GM21360 (cell line): Measurements from ENCODE around the gene AAMDC.
"Not testable (repeated sequence)": the region's sequence is repeated elsewhere in the genome, so short reads cannot be mapped to it uniquely, and the experiment has no call there.

ENCODE experiments used
- ATAC-seq: cut with Tn5 transposase; IDR thresholded peaks from one replicate; pipeline ENCODE4 v1.9.1; 2021; ENCODE audit warnings: mild to moderate bottlenecking, moderate library complexity; ENCODE audit not compliant: unreplicated experiment

The AAMDC gene

DNA sequence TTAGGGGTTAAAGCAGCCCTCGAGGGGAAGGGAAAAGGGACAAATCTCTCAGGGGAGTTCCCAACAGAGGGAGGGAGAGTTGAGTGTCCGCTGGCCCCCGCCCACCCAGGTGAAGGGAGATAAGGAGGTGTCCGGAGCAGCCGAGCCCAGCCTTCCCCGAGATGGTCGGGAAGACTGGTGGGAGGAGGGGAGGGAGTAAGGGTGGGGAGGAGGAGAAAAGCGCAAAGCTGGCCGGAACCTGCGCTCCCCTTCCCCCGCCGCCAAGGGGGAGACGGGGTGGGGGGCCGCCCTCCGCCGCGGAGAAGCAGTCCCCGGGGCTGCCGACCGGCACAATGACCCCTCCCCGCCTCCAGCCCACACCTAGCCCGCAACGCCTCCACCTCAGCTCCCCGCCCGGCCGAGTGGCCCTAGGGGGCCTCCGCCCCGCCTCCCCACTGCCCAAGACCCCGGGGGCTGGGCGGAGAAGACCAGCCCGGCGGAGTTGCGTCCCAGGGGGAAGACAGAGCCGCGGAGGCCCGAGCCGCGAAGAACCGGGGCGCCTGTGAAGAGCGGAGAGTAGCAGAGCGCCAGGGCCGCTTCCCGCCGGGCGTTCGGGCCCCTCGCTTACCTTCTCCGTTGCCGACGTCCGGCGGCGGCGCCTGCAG, 901 bp upstream of the AAMDC start:
- ATAC-seq: peak; percentile 18

DNA sequence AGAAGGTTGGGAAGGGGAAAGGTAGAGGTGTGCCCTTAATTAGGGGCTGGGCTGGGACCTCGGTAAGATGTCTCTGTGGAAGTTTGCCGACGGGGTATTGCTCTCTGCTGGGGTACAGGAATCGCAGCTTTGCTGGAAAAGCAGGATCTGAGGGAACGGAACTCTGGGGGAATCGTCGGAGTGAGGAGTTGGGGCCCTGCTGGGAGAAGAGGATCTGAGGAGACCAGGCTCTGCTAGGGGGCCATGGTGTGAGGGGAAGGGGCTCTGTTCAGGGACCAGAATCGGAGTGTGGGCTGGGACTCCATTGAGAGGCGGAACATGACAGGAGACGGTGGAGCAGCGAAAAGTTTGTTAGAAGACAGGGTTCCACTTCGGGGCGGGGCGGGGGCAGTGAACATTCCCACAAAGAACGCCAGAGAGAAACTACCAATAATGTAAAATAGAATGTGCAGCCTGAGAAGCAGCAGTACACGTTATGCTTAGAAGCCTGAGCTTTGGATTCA, 456 bp downstream of the AAMDC start:
- no peak for ATAC-seq

DNA sequence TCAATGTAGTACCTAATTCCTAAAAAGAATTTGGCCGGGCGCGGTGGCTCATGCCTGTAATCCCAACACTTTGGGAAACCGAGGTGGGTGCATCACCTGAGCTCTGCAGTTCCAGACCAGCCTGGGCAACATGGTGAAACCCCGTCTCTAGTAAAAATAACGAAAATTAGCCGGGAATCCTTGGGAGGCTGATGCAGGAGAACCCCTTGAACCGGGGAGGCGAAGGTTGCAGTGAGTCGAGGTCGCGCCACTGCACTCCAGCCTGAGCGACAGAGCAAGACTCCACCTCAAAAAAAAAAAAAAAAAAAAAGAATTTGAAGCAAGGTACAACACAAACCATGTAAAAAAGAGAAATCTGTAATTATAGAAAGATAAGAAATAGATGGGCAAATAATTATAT, 1.2 kb downstream of the AAMDC start:
- ATAC-seq: not testable (repeated sequence)

DNA sequence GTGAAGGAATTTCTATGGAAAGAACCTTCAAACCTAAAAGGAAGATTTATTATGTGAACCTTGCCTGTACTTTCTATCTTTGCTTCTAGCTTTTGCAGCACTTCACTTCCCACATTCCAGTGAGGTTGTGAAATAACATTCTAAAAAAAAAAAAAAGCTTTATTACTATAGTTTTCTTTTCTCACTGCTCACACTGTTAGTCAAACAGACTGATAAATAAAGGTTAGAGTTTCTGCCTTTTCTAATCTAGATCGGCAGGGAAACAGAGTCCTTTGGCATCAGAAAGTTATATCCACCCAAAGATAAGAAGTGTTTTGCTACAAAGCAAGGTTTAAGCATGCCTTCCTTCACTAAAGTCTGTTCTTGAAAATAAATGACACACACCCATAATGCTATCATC, 2.8 kb downstream of the AAMDC start:
- ATAC-seq: no peak

DNA sequence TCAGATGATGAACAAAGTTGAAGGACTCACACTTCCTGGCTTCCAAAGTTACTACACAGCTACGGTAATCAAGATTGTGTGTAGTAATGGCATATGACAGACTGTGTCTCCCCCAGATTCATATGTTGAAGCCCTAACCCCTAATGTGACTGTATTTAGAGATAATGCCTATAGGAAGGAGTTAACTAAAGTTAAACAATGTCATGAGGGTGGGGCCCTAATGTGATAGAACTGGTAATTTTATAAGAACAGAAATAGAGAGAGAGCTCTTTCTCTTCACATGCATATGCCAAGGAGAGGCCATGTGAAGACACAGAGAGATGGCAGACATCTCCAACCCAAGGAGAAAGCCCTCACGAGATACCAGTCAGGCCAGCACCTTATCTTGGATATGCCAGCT, 8.0 kb downstream of the AAMDC start:
- ATAC-seq: no peak

DNA sequence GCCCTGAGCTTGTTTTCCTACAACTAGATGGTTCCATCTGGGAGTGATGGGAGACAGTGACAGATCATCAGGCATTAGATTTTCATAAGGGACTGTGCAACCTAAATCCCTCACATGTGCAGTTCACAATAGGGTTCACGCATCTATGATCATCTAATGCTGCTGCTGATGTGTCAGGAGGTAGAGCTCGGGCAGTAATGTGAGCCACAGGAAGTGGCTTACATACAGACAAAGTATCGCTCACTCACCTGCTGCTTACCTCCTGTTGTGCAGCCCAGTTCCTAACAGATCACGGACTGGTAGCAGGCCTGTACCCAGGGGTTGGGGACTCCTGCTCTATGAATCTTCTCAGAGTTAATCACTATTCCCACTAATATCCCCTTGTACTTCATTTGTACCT, 12.4 kb downstream of the AAMDC start:
- ATAC-seq: no peak

DNA sequence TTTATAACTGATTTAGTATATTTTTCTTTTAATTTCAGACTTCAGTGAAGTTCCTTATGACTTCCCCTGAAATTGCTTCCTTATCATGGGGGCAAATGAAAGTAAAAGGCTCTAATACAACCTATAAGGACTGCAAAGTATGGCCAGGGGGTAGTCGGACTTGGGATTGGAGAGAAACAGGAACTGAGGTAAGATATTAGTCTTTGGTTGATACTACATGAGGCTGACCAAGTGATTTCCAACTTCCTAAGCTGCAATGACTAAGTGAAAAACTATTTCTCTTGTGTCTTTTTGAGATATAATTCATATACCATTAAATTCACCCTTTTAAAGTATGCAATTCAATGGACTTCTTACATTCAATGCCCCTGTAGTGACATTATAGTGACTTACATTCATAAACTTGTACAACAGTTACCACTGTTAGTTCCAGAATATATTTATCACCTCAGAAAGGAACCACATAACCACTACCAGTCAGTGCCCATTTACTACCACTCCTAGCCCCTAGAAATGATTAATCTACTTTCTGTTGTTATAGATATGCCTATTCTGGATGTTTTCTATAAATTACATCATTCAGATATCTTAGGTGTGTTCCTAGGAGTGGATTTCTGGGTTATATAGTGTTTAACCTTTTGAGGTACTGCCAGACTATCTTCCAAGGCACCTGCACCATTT, 21.6 kb downstream of the AAMDC start:
- ATAC-seq: no peak

DNA sequence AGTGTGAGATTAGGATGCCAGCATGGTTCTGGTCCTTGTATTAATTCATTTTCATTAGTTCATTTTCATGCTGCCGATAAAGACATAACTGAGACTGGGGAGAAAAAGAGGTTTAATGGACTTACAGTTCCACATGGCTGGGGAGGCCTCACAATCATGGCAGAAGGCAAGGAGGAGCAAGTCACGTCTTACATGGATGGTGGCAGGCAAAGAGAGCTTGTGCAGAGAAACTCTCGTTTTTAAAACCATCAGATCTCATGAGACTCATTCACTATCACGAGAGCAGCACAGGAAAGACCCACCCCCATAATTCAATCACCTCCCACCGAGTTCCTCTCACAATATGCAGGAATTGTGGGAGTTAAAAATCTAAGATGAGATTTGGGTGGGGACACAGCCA, 22.8 kb downstream of the AAMDC start:
- ATAC-seq: not testable (repeated sequence)

DNA sequence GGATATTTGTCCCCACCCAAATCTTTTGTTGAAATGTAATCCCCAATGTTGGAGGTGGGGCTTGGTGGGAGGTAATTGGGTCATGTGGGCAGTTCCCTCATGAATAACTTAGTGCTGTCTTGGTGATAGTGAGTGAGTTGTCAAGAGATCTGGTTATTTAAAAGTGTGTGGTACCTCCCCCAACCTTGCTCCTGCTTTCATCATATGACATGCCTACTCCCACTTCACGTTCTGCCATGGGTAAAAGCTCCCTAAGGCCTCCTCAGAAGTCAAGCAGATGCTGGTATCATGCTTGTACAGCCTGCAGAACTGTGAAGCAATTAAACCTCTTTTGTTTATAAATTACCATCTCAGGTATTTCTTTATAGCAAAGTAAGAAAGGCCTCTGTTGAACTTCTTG, 30.6 kb downstream of the AAMDC start:
- no peak for ATAC-seq

DNA sequence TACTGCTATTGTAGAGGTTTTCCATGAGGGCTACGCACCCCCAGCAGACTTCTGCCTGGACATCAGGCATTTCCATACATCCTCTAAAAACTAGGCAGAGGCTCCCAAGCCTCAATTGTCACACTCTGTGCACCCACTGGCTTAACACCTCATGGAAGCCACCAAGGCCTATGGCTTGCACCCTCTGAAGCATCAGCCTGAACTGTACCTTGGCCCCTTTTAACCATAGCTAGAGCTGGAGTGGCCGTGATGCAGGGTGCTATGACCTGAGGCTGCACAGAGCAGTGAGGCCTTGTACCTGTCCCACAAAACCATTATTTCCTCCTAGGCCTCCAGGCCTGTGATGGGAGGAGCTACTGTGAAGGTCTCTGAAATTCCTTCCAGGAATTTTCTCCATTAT, 33.9 kb downstream of the AAMDC start:
- ATAC-seq: no peak

DNA sequence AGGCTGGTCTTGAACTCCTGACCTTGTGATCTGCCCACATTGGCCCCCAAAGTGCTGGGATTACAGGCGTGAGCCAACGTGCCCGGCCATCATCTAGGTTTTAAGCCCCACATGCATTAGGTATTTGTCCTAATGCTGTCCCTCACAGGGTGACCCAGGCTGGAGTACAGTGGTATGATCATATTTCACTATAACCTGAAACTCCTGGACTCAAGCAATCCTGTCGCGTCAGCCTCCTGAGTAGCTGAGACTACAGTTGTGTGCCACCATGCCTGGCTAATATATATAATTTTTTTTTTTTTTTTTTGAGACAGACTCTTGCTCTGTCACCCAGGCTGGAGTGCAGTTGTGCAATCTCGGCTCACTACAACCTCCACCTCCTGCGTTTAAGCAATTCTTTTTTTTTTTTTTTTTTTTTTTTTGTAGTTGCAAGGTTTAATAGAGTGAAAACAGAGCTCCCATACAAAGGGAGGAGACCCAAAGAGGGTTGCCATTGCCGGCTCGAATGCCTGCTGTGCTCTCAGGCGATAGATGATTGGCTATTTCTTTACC, 37.0 kb downstream of the AAMDC start:
- not testable (repeated sequence) for ATAC-seq

DNA sequence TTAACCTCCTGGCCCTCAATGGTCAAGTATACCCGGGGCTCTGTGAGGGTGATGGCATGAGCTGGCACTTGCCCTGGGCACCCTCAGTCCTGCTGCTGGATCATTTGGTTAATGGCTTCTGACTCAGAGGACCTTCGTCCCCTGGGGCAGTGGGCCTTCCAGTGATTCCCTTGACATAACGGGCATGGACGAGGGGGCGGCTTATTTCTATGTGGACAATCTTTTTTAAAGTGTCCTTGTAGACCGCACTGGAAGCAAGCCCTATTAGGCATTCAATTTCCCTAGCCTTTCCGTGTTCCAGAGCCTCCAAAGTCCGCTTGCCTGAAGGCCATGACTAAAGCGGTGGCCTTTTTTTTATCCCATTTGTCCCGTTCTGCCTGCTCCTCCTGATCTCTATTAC, 40.5 kb downstream of the AAMDC start:
- ATAC-seq: not testable (repeated sequence)

DNA sequence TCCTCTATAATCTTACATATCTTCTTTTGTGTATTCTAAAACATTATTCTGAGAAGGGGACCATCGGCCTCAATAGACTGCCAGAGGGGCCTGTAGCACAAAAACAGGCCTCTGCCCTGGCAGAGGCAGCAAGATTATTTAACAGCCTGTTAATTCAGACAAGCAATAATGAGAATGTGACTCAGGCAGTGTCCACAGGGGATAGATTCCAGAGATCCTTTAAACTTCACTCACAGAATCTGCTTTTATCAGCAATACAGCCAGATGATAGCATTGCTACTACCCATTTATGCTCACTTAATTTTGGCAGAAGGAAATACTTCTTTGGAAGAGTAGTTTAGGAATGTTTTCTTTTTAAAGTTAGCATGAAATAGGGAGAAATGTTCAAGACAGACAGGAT, 44.9 kb downstream of the AAMDC start:
- ATAC-seq: no peak

DNA sequence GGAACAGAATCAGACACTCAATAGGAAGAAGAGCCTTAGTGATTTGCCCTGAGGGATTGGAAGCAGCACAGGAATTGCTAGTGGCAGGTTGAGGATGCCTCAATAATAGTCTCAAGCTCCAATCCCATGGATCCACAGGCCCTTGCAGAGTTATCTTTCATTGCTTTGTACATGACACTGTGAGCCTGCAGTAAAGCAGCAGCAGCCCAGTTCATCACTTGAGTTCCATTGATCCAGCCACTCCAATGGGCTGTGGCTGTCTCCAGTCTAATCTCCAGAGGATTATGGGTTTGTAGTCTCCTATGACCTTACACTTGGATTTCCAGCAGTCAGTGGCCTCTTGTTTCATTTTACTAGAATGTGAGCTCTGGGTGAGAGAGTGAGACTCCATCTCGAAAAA, 45.4 kb downstream of the AAMDC start:
- ATAC-seq: no peak

DNA sequence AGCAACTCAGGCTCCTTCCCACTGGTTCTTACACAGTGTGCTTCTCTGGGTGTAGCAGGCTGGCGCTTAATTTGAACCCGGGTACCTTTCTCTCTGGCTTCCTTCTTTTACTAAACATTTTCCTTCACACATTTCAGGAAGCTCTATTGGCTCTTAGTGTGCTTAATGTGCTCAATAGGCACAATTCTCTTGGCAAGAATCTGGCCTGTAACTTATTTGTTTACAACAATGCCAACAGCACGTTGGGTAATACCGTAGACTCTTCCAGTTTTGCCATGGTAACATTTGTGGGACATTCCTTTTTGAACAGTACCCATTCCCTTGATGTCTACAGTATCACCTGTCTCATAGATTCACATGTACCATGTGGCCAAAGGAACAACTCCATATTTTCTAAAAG, 47.8 kb downstream of the AAMDC start:
- no peak for ATAC-seq

DNA sequence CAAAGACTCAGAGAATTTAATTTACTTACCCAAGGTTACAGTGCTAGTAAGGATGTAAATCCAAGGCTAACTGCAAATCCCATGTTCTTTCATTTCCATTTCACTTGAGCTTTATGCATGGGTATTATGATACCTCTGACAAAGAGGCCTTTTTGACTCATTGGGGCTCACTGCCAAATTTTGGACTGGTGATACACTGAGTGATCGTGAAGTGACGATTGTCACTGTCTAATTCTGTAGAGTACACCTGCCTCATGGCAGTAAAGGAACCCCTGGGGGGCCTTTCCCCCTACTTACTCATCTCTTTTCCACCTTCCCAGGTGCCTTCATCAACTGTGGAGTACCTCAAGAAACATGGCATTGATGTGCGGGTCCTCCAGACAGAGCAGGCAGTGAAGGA, 50.9 kb downstream of the AAMDC start:
- no peak for ATAC-seq

DNA sequence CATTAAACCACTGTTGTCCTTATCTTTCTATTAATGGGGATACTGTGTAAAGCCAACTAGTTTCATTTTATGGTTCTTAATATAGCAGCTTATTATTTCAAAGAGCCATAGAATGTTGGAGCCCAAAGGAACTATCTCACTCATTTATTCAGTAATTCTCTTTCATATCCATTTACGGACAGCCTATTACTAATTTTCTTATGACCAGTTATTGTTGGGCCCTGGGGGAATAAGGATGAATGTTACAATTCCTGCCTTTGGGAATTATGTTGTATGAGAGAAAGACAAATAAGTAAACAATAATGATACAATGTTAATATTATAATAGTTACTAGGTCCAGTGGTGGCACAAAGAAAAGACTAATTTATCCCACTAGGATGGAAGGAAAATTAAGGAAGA, 52.4 kb downstream of the AAMDC start:
- no peak for ATAC-seq

DNA sequence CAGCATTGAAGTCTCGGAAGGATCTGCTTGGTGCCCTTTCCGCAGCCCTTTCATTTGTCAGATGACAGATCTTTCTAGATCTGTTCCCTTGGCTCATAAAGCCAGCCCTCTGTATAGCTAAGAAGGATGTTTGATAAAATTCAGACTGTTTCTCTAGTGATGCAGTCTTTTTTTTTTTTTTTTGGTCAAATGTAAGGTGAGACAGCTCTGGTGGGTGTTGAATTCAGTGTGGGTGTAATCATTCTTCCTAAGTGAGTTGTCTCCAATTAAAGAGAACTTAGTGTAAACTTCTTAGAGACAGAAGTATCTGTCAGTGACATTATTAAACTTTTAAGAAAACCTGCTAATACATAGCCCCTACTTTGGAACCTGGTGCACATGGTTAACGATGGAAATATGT, 53.3 kb downstream of the AAMDC start:
- ATAC-seq: no peak

DNA sequence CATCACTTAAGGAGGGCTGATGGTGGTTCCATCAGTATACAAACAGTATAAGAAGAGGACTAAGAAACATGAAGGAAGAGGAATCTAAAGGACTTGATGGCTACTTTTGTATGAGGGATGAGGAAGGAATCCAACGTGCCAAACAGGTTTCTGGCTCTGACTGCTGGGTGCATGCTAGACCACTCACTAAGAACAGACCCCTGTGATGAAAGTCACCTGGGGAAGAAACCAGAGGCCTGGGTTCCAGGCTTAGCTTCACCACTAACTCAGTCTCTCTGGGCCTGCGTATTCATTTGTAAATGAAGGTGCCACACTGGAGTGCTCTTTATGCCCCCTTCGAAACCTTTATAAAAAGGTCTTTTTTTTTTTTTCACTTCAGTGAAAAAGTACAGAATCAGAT, 55.1 kb downstream of the AAMDC start:
- ATAC-seq: no peak

DNA sequence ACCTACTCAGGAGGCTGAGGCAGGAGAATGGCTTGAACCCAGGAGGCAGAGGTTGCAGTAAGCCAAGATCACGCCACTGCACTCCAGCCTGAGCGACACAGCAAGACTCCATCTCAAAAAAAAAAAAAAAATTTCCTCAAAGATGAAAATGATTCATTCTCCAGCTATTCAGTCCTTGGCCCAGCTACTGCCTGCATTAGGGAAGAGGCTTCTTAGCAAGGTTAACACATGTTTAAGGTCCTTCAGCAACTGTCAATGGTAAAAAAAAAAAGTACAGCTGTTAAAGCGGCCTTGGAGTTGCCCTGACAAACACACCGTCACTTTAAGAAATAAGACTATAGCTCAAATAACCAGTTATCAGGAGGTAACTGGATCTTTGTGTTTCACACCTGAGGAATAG, 57.3 kb downstream of the AAMDC start:
- ATAC-seq: not testable (repeated sequence)

DNA sequence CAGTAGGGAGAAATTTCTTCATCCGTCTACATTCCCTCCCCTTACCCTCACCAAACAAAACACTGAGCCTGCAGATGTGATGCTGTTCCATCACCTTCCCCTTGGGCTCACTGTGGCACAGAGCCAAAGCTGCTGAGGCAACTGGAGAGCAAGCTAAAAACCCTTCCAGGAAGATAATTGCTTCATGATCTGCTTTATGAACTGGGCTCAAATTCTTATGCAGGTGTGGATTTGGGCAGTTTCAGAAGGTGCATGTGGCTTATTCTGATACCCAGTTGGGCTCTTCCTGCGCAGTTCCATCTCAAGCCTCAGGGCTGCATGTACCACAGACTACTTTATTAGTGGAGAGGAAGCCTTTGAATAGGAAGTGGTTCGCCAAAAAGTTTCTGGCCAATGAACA, 58.3 kb downstream of the AAMDC start:
- ATAC-seq: peak; percentile 60

DNA sequence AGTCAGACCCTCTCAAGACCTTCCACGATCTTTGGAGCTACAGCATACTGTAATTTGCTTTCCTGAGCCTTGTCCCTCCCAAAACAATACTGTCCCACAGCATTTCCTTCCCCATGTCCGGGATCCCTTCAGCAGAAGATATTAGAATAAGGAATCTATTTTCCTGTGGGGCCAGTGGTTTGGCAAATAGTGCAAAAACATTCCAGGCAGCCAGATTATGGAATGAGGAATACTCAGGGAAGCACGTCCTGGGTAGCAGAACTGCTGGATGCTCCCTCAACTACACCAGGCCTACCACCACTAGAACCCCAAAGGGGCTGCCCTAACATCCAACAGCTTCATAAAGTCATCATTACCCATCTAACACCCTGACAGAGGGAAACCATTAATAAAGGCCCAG, 61.5 kb downstream of the AAMDC start:
- ATAC-seq: no peak
